ENCODE results near the gene SHE.

Gene SHE

GRCh38 chr1:154471304-154471703, 30.9 kb downstream of the SHE start:
- POLR2A ChIA-PET = no interaction called here
- CTCF ChIA-PET = interaction anchor here (0.6 to 1.5 kb wide), 4 partner anchors 10 to 124 kb away, joined by 3 to 5 read pairs (median 4); no protein-coding TSS in a partner anchor
- TF ChIP-seq HDGF (IDR thresholded peaks at IDR 0.05; ENCODE audit: borderline replicate concordance) = no peak
- TF ChIP-seq LEF1 (IDR thresholded peaks at IDR 0.05; ENCODE audit: borderline replicate concordance) = no peak
- TF ChIP-seq NFRKB (IDR thresholded peaks at IDR 0.05) = no peak
- no peak for TF ChIP-seq SUZ12 (IDR thresholded peaks at IDR 0.05)
- TF ChIP-seq ELF4 (IDR thresholded peaks at IDR 0.05) = no peak
- no peak for TF ChIP-seq CTBP1 (IDR thresholded peaks at IDR 0.05; ENCODE audit: borderline replicate concordance)
- TF ChIP-seq, protein P1, sequence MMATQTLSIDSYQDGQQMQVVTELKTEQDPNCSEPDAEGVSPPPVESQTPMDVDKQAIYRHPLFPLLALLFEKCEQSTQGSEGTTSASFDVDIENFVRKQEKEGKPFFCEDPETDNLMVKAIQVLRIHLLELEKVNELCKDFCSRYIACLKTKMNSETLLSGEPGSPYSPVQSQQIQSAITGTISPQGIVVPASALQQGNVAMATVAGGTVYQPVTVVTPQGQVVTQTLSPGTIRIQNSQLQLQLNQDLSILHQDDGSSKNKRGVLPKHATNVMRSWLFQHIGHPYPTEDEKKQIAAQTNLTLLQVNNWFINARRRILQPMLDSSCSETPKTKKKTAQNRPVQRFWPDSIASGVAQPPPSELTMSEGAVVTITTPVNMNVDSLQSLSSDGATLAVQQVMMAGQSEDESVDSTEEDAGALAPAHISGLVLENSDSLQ (IDR thresholded peaks at IDR 0.05) = no peak
- no peak for TF ChIP-seq BHLHE40 (IDR thresholded peaks at IDR 0.05; ENCODE audit: borderline replicate concordance)
- no peak for TF ChIP-seq ARNT (IDR thresholded peaks at IDR 0.05)
- TF ChIP-seq FOXA1 (IDR thresholded peaks at IDR 0.05) = no peak
- no peak for TF ChIP-seq TARDBP (IDR thresholded peaks at IDR 0.05)
- no peak for TF ChIP-seq FOXK2 (IDR thresholded peaks at IDR 0.05)
- TF ChIP-seq ZNF384 (IDR thresholded peaks at IDR 0.05) = no peak
- no peak for TF ChIP-seq L3MBTL2 (conservative IDR thresholded peaks at IDR 0.05)
- TF ChIP-seq FOXM1 (IDR thresholded peaks at IDR 0.05; ENCODE audit: borderline replicate concordance) = no peak
- no peak for TF ChIP-seq SP1 (IDR thresholded peaks at IDR 0.05)
- DNase-seq (ENCODE audit: extremely low spot score) = no peak

GRCh38 chr1:154469844-154470560, 32.2 kb downstream of the SHE start:
- POLR2A ChIA-PET = no interaction called here
- DNase-seq (ENCODE audit: extremely low spot score) = no peak
- CTCF ChIA-PET = no interaction called here
- TF ChIP-seq CTBP1 (IDR thresholded peaks at IDR 0.05; ENCODE audit: borderline replicate concordance) (no peak), LEF1 (IDR thresholded peaks at IDR 0.05; ENCODE audit: borderline replicate concordance) (no peak), HDGF (IDR thresholded peaks at IDR 0.05; ENCODE audit: borderline replicate concordance) (no peak), NFRKB (IDR thresholded peaks at IDR 0.05) (no peak), FOXM1 (IDR thresholded peaks at IDR 0.05; ENCODE audit: borderline replicate concordance) (no peak), BHLHE40 (IDR thresholded peaks at IDR 0.05; ENCODE audit: borderline replicate concordance) (no peak), TARDBP (IDR thresholded peaks at IDR 0.05) (no peak), SP1 (IDR thresholded peaks at IDR 0.05) (no peak), ZNF384 (IDR thresholded peaks at IDR 0.05) (no peak), FOXK2 (IDR thresholded peaks at IDR 0.05) (no peak), L3MBTL2 (conservative IDR thresholded peaks at IDR 0.05) (no peak), ARNT (IDR thresholded peaks at IDR 0.05) (no peak)
- TF ChIP-seq, protein P1 (IDR thresholded peaks at IDR 0.05) = no peak

- ChIA-PET POLR2A (no interaction called here), CTCF (interaction anchor here (0.7 to 2.2 kb wide), 3 partner anchors 11 to 30 kb away, joined by 3 to 8 read pairs (median 5); no protein-coding TSS in a partner anchor)
- TF ChIP-seq CTBP1 (IDR thresholded peaks at IDR 0.05; ENCODE audit: borderline replicate concordance) (no peak), ZNF384 (IDR thresholded peaks at IDR 0.05) (no peak), HDGF (IDR thresholded peaks at IDR 0.05; ENCODE audit: borderline replicate concordance) (no peak), FOXM1 (IDR thresholded peaks at IDR 0.05; ENCODE audit: borderline replicate concordance) (no peak), SP1 (IDR thresholded peaks at IDR 0.05) (no peak), L3MBTL2 (conservative IDR thresholded peaks at IDR 0.05) (no peak), TARDBP (IDR thresholded peaks at IDR 0.05) (no peak), NFRKB (IDR thresholded peaks at IDR 0.05) (no peak), ELF4 (IDR thresholded peaks at IDR 0.05) (no peak), SUZ12 (IDR thresholded peaks at IDR 0.05) (no peak), FOXA1 (IDR thresholded peaks at IDR 0.05) (no peak), ARNT (IDR thresholded peaks at IDR 0.05) (no peak), LEF1 (IDR thresholded peaks at IDR 0.05; ENCODE audit: borderline replicate concordance) (no peak), BHLHE40 (IDR thresholded peaks at IDR 0.05; ENCODE audit: borderline replicate concordance) (no peak), FOXK2 (IDR thresholded peaks at IDR 0.05) (no peak)
- TF ChIP-seq, protein P1 (IDR thresholded peaks at IDR 0.05) = no peak
- DNase-seq (ENCODE audit: extremely low spot score) = no peak
These were observed 33.5 kb downstream of the SHE start for GRCh38 chr1:154468535-154469250.

- CTCF ChIA-PET = interaction anchor here (2.0 to 2.2 kb wide), 2 partner anchors 12 to 13 kb away, joined by 5 to 8 read pairs; no protein-coding TSS in a partner anchor
- TF ChIP-seq, protein P1 (IDR thresholded peaks at IDR 0.05) = no peak
- TF ChIP-seq HDGF (IDR thresholded peaks at IDR 0.05; ENCODE audit: borderline replicate concordance) (no peak), NFRKB (IDR thresholded peaks at IDR 0.05) (no peak), FOXA1 (IDR thresholded peaks at IDR 0.05) (no peak), ELF4 (IDR thresholded peaks at IDR 0.05) (no peak), SP1 (IDR thresholded peaks at IDR 0.05) (no peak), LEF1 (IDR thresholded peaks at IDR 0.05; ENCODE audit: borderline replicate concordance) (no peak), CTBP1 (IDR thresholded peaks at IDR 0.05; ENCODE audit: borderline replicate concordance) (no peak), BHLHE40 (IDR thresholded peaks at IDR 0.05; ENCODE audit: borderline replicate concordance) (no peak), FOXM1 (IDR thresholded peaks at IDR 0.05; ENCODE audit: borderline replicate concordance) (no peak), SUZ12 (IDR thresholded peaks at IDR 0.05) (no peak), TARDBP (IDR thresholded peaks at IDR 0.05) (no peak), FOXK2 (IDR thresholded peaks at IDR 0.05) (no peak), ARNT (IDR thresholded peaks at IDR 0.05) (no peak), ZNF384 (IDR thresholded peaks at IDR 0.05) (no peak)
- POLR2A ChIA-PET = no interaction called here
- DNase-seq (ENCODE audit: extremely low spot score) = no peak
These were observed 34.6 kb downstream of the SHE start for GRCh38 chr1:154467434-154468102.

Data from HEK293T (cell line).